ENCODE results near the gene NBPF6.
"Not testable (repeated sequence)": the region's sequence is repeated elsewhere in the genome, so short reads cannot be mapped to it uniquely, and the experiment has no call there.

DNA sequence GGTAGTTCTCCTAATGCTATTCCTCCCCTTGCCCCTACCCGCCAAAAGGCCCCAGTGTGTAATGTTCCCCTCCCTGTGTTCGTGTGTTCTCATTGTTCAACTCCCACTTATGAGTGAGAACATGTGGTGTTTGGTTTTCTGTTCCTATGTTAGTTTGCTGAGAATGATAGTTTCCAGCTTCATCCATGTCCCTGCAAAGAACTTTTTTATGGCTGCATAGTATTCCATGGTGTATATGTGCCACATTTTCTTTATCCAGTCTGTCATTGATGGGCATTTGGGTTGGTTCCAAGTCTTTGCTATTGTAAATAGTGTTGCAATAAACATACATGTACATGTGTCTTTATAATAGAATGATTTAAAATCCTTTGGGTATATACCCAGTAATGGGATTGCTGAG is 63.8 kb downstream of the NBPF6 start:
- TF ChIP-seq POLR2A, POLR2AphosphoS5, POU2F2 (IDR thresholded peaks at IDR 0.05; ENCODE audit: low read depth, low read length): not testable (repeated sequence)
